HG02571 (cell line): ENCODE measurements around the gene RAB26.
"Not testable (repeated sequence)": the region's sequence is repeated elsewhere in the genome, so short reads cannot be mapped to it uniquely, and the experiment has no call there.

Experiments used
- ATAC-seq: cut with Tn5 transposase; IDR thresholded peaks from one replicate; pipeline ENCODE4 v1.9.1; 2021; ENCODE audit warnings: mild to moderate bottlenecking, moderate library complexity; ENCODE audit not compliant: unreplicated experiment

The RAB26 gene

GRCh38 chr16:2135770-2136490 is 12.5 kb upstream of the RAB26 start, which contains the start of gene PKD1:
PKD1 (minus strand) TSS chr16:2135898; CDS start chr16:2135689, 209 bp downstream.
- not testable (repeated sequence) for ATAC-seq

GRCh38 chr16:2142942-2143877 is 5.2 kb upstream of the RAB26 start:
- ATAC-seq: no peak

- no peak for ATAC-seq
Observed at GRCh38 chr16:2143878-2144485, 4.4 kb upstream of the RAB26 start.

- ATAC-seq: no peak
Observed at GRCh38 chr16:2145843-2146242, 2.6 kb upstream of the RAB26 start.

- ATAC-seq: no peak
Observed at GRCh38 chr16:2147378-2147777, 1.0 kb upstream of the RAB26 start.

GRCh38 chr16:2148714-2149629 is 547 bp downstream of the RAB26 start:
- no peak for ATAC-seq

GRCh38 chr16:2149630-2150417 is 1.4 kb downstream of the RAB26 start:
- ATAC-seq: no peak

GRCh38 chr16:2150418-2151187 is 2.2 kb downstream of the RAB26 start:
- ATAC-seq: no peak

- ATAC-seq: no peak
Observed at GRCh38 chr16:2151188-2152091, 3.0 kb downstream of the RAB26 start.

- ATAC-seq: no peak
Observed at GRCh38 chr16:2152695-2153506, 4.5 kb downstream of the RAB26 start.

GRCh38 chr16:2154533-2155090 is 6.2 kb downstream of the RAB26 start:
- no peak for ATAC-seq

- peak; percentile 83 for ATAC-seq
Observed at GRCh38 chr16:2155091-2155950, 6.9 kb downstream of the RAB26 start, which contains the start of gene TRAF7. TRAF7 (plus strand) TSS chr16:2155782; CDS start chr16:2163921, 8,139 bp downstream.

GRCh38 chr16:2155977-2156848 is 7.8 kb downstream of the RAB26 start:
- ATAC-seq: no peak

- ATAC-seq: no peak
Observed at GRCh38 chr16:2156849-2157224, 8.4 kb downstream of the RAB26 start.
